Adipose tissue (tissue), 3 donors: Measurements from ENCODE around the gene PLCB2. TPM values are rescaled to one million over a fixed set of nuclear protein-coding genes. Genes with fewer than 3 reads are reported as not detected.

Experiments
- H3K27ac ChIP-seq: one replicate; pipeline ENCODE4 v1.5.1; 2013; ENCODE audit warnings: low read depth, low read length
- WGBS, 3 donors: extraction: QIAGEN DNeasy Blood & Tissue Kit; methylation state at CpG; one replicate each; pipeline ENCODE4 v1.1.7; 2013; 5-methylcytosine and 5-hydroxymethylcytosine counted together
- polyA plus RNA-seq, 3 donors: library from polyadenylated mRNA; stranded (reverse); fragments of 200-250 nt; gene quantifications; one replicate each; pipeline ENCODE4 v1.2.3, GENCODE V29; 2013
- donor health status: healthy with polysubstance abuse.
- donor health status: Bipolar disorder and iron deficiency.
- donor health status: healthy.

Gene PLCB2
- polyA plus RNA-seq, 3 donors: 3.3 to 15.1 (median 12.7) TPM

- no peak overlapping the region for H3K27ac ChIP-seq
- WGBS, 3 donors: 89 to 90% (median 90%) methylated on average over 20 of the region's 20 CpGs
Measured at GRCh38 chr15:40293905-40294895, 13.5 kb downstream of the PLCB2 start.

GRCh38 chr15:40293006-40293405, 14.7 kb downstream of the PLCB2 start:
- no peak overlapping the region for H3K27ac ChIP-seq

GRCh38 chr15:40292246-40292645, 15.5 kb downstream of the PLCB2 start:
- H3K27ac ChIP-seq: no peak overlapping the region
- 85 to 94% (median 91%) methylated on average over 3 of the region's 3 CpGs for WGBS, 3 donors

GRCh38 chr15:40290918-40291574, 16.7 kb downstream of the PLCB2 start:
- 10 to 53% (median 38%) methylated on average over 51 to 68 of the region's 68 CpGs for WGBS, 3 donors

GRCh38 chr15:40290545-40290917, 17.2 kb downstream of the PLCB2 start:
- 48 to 56% (median 53%) methylated on average over 12 of the region's 12 CpGs for WGBS, 3 donors
- no peak overlapping the region for H3K27ac ChIP-seq

More at GRCh38 chr15:40290918-40291574, 16.7 kb downstream of the PLCB2 start:
- H3K27ac ChIP-seq: no peak overlapping the region

- WGBS, 3 donors: 42 to 78% (median 65%) methylated on average over 6 of the region's 6 CpGs
- no peak overlapping the region for H3K27ac ChIP-seq
Measured at GRCh38 chr15:40289140-40289775, 18.5 kb downstream of the PLCB2 start.

- H3K27ac ChIP-seq: no peak overlapping the region
- 75 to 90% (median 77%) methylated on average over 4 of the region's 4 CpGs for WGBS, 3 donors
Measured at GRCh38 chr15:40287968-40288367, 19.8 kb downstream of the PLCB2 start.

GRCh38 chr15:40287505-40287904, 20.2 kb downstream of the PLCB2 start:
- 84 to 96% (median 88%) methylated on average over 3 of the region's 3 CpGs for WGBS, 3 donors
- H3K27ac ChIP-seq: no peak overlapping the region

- H3K27ac ChIP-seq: no peak overlapping the region
- WGBS, 3 donors: 77 to 84% (median 82%) methylated on average over 7 of the region's 7 CpGs
Measured at GRCh38 chr15:40286794-40287193, 20.9 kb downstream of the PLCB2 start.

- 84 to 90% (median 88%) methylated on average over 7 of the region's 7 CpGs for WGBS, 3 donors
- H3K27ac ChIP-seq: no peak overlapping the region
Measured at GRCh38 chr15:40286061-40286532, 21.6 kb downstream of the PLCB2 start.

GRCh38 chr15:40285554-40286011, 22.2 kb downstream of the PLCB2 start:
- no peak overlapping the region for H3K27ac ChIP-seq
- WGBS, 3 donors: 32 to 67% (median 50%) methylated on average over 1 of the region's 1 CpG

- 74 to 87% (median 79%) methylated on average over 4 of the region's 4 CpGs for WGBS, 3 donors
- no peak overlapping the region for H3K27ac ChIP-seq
Measured at GRCh38 chr15:40285151-40285550, 22.6 kb downstream of the PLCB2 start.

GRCh38 chr15:40283615-40284300, 24.0 kb downstream of the PLCB2 start:
- WGBS, 3 donors: 28 to 32% (median 31%) methylated on average over 33 of the region's 33 CpGs
- H3K27ac ChIP-seq: no peak overlapping the region

GRCh38 chr15:40282869-40283614, 24.7 kb downstream of the PLCB2 start, which contains the start of gene ANKRD63:
TSS of gene ANKRD63 (minus strand) at chr15:40283064. CDS start at chr15:40282586, 478 bp downstream.
- WGBS, 3 donors: 2 to 4% (median 2%) methylated on average over 55 to 76 of the region's 76 CpGs
- H3K27ac ChIP-seq: no peak within 1 kb of the TSS

GRCh38 chr15:40282147-40282868, 25.4 kb downstream of the PLCB2 start:
- 1% methylated on average over 69 to 92 of the region's 92 CpGs for WGBS, 3 donors
- H3K27ac ChIP-seq: no peak overlapping the region

- WGBS, 3 donors: 1 to 23% (median 15%) methylated on average over 28 to 48 of the region's 51 CpGs
- H3K27ac ChIP-seq: no peak overlapping the region
Measured at GRCh38 chr15:40281801-40282146, 26.0 kb downstream of the PLCB2 start.
